IMR-90 (cell line): ENCODE data around the gene INSR. TPM values are rescaled to one million over a fixed set of nuclear protein-coding genes. Genes with fewer than 3 reads are reported as not detected.

Experiments
- ATAC-seq: fragments of 200-7000 bp; cut with Tn5 transposase; 2 replicates; pipeline ENCODE4 v1.9.1; 2020; ENCODE audit warnings: low read depth, mild to moderate bottlenecking, moderate library complexity
- BruUV-seq: library from RNA; stranded (reverse); fragments of 400-500 nt; replicated peaks from 2 replicates; lab custom pipeline; 2021; lab: Mats Ljungman, UMichigan
- CTCF ChIA-PET: fragments of 300-600 bp; formaldehyde crosslinking; extraction: SDS; loops from one replicate; lab custom pipeline; 2021; ENCODE audit warnings: antibody characterized with exemption; lab: Yijun Ruan, JAX
- POLR2A ChIA-PET: fragments of 300-600 bp; sonication (Branson Sonifier 250); formaldehyde crosslinking; loops from one replicate; lab custom pipeline; 2022; ENCODE audit warnings: antibody characterized with exemption; ENCODE audit not compliant: unreplicated experiment; lab: Charles Lee
- DNase-seq: peaks from one replicate; pipeline ENCODE4 v3.0.0; 2013
- H2AFZ ChIP-seq: replicated peaks from 2 replicates; pipeline ENCODE3; 2013; ENCODE audit warnings: low read length, mild to moderate bottlenecking; ENCODE audit not compliant: poor library complexity
- H2AK5ac ChIP-seq: 2 replicates; pipeline ENCODE4 v1.6.1; 2013; ENCODE audit warnings: low read depth, low read length, inconsistent platforms
- H2AK9ac ChIP-seq: replicated peaks from 2 replicates; pipeline ENCODE3; 2013; ENCODE audit warnings: mild to moderate bottlenecking, low read depth, low read length, moderate library complexity; ENCODE audit not compliant: poor library complexity
- H2BK120ac ChIP-seq: 2 replicates; pipeline ENCODE4 v1.6.1; 2013; ENCODE audit warnings: low read depth, low read length, inconsistent platforms
- H2BK15ac ChIP-seq: 3 replicates; pipeline ENCODE4 v1.6.1; 2013; ENCODE audit warnings: low read depth, low read length, inconsistent platforms
- H2BK20ac ChIP-seq: 2 replicates; pipeline ENCODE4 v1.6.1; 2013; ENCODE audit warnings: low read depth, mild to moderate bottlenecking, inconsistent platforms, low read length, moderate library complexity
- H2BK5ac ChIP-seq: 2 replicates; pipeline ENCODE4 v1.6.1; 2013; ENCODE audit warnings: mild to moderate bottlenecking, low read depth, low read length, inconsistent platforms; ENCODE audit not compliant: poor library complexity, severe bottlenecking
- H3K14ac ChIP-seq: replicated peaks from 2 replicates; pipeline ENCODE4 v1.6.1; 2013; ENCODE audit warnings: low read depth, low read length, inconsistent platforms
- H3K18ac ChIP-seq: 2 replicates; pipeline ENCODE4 v1.6.1; 2013; ENCODE audit warnings: low read depth, low read length, control low read depth
- H3K23ac ChIP-seq: 2 replicates; pipeline ENCODE4 v1.6.1; 2013; ENCODE audit warnings: low read depth, low read length, inconsistent platforms
- H3K27ac ChIP-seq: 2 replicates; pipeline ENCODE4 v1.5.1; 2013; ENCODE audit warnings: mild to moderate bottlenecking, control low read depth, low read length; ENCODE audit not compliant: insufficient read depth
- H3K27me3 ChIP-seq: 2 replicates; pipeline ENCODE4 v1.6.1; 2013; ENCODE audit warnings: low read length; ENCODE audit not compliant: control insufficient read depth, insufficient read depth
- H3K36me3 ChIP-seq: 2 replicates; pipeline ENCODE4 v1.6.1; 2013; ENCODE audit warnings: low read length, mixed read lengths; ENCODE audit not compliant: control insufficient read depth, insufficient read depth
- H3K4ac ChIP-seq: 2 replicates; pipeline ENCODE4 v1.6.1; 2013; ENCODE audit warnings: low read depth, low read length, inconsistent platforms
- H3K4me1 ChIP-seq: 2 replicates; pipeline ENCODE4 v1.6.1; 2013; ENCODE audit warnings: low read length, mixed read lengths; ENCODE audit not compliant: control insufficient read depth, insufficient read depth
- H3K4me2 ChIP-seq: 2 replicates; pipeline ENCODE4 v1.6.1; 2013; ENCODE audit warnings: low read depth, mild to moderate bottlenecking, control low read depth, low read length, moderate library complexity
- H3K4me3 ChIP-seq: 2 replicates; pipeline ENCODE4 v1.5.1; 2013; ENCODE audit warnings: low read depth, mild to moderate bottlenecking, control low read depth, low read length, moderate library complexity; ENCODE audit not compliant: insufficient read depth
- H3K56ac ChIP-seq: 2 replicates; pipeline ENCODE4 v1.6.1; 2013; ENCODE audit warnings: low read length, inconsistent platforms; ENCODE audit not compliant: insufficient read depth; ENCODE audit errors: extremely low read depth
- H3K79me1 ChIP-seq, 2 experiments: 2 replicates each; pipeline ENCODE4 v1.6.1; 2013; ENCODE audit warnings: low read length in 2 of 2, inconsistent platforms in 1 of 2, low read depth in 1 of 2
- H3K9ac ChIP-seq: 2 replicates; pipeline ENCODE4 v1.6.1; 2013; ENCODE audit warnings: low read depth, low read length, control low read depth
- H3K9me1 ChIP-seq: 2 replicates; pipeline ENCODE4 v1.6.1; 2013; ENCODE audit warnings: low read length, inconsistent platforms; ENCODE audit not compliant: insufficient read depth
- H3K9me3 ChIP-seq: 2 replicates; pipeline ENCODE4 v1.6.1; 2013; ENCODE audit warnings: low read length; ENCODE audit not compliant: control insufficient read depth, insufficient read depth
- H4K20me1 ChIP-seq: 2 replicates; pipeline ENCODE4 v1.6.1; 2013; ENCODE audit warnings: low read length, inconsistent platforms; ENCODE audit not compliant: insufficient read depth
- H4K5ac ChIP-seq: 2 replicates; pipeline ENCODE4 v1.6.1; 2013; ENCODE audit warnings: mild to moderate bottlenecking, low read depth, low read length, control low read depth
- H4K8ac ChIP-seq, 2 experiments: 2 replicates each; pipeline ENCODE4 v1.6.1; 2013; ENCODE audit warnings: low read depth in 2 of 2, low read length in 2 of 2, control low read depth in 1 of 2, inconsistent platforms in 1 of 2
- H4K91ac ChIP-seq: 2 replicates; pipeline ENCODE4 v1.6.1; 2013; ENCODE audit warnings: low read depth, low read length, inconsistent platforms; ENCODE audit not compliant: insufficient read depth
- BHLHE40 ChIP-seq: fragments of 150-350 bp; IDR thresholded peaks from 2 replicates; pipeline ENCODE4 v1.6.1; 2016; ENCODE audit warnings: mild to moderate bottlenecking, low read depth, low read length
- CHD1 ChIP-seq: IDR thresholded peaks from 2 replicates; pipeline ENCODE4 v1.6.1; 2012; ENCODE audit warnings: low read depth, low read length, improper control_type of control experiment
- CTCF ChIP-seq: conservative IDR thresholded peaks from 2 replicates; pipeline ENCODE4 v1.5.1; 2012; ENCODE audit warnings: mild to moderate bottlenecking, low read depth, low read length, improper control_type of control experiment
- NFE2L2 ChIP-seq: fragments of 150-350 bp; IDR thresholded peaks from 2 replicates; pipeline ENCODE4 v1.6.1; 2016; ENCODE audit warnings: low read depth, mild to moderate bottlenecking, low read length
- POLR2A ChIP-seq: IDR thresholded peaks from 2 replicates; pipeline ENCODE4 v1.6.1; 2012; ENCODE audit warnings: mild to moderate bottlenecking, low read depth, low read length
- RFX5 ChIP-seq: IDR thresholded peaks from 2 replicates; pipeline ENCODE4 v1.8.0; 2012; ENCODE audit warnings: low read depth, mild to moderate bottlenecking, low read length, moderate library complexity
- USF2 ChIP-seq: fragments of 150-350 bp; IDR thresholded peaks from 2 replicates; pipeline ENCODE4 v1.6.1; 2017; ENCODE audit warnings: mild to moderate bottlenecking, antibody characterized with exemption, low read length, low read depth
- WGBS, 2 experiments: methylation state at CpG; one replicate each; pipeline versions ENCODE4 v1.1.5 to v1.1.7; 2013; ENCODE audit warnings: missing lambda C conversion rate in 2 of 2; ENCODE audit not compliant: insufficient read length in 1 of 2; ENCODE audit errors: extremely low coverage in 2 of 2; 5-methylcytosine and 5-hydroxymethylcytosine counted together
- dilution Hi-C: fragments of 300-500 bp; cut with HindIII; formaldehyde crosslinking; loops from one replicate; pipeline ENCODE4 v1.14.3; 2018; ENCODE audit warnings: low sequenced_read_pairs; ENCODE audit not compliant: unreplicated experiment
- in situ Hi-C: fragments of 300-500 bp; cut with MboI; formaldehyde crosslinking; loops from 3 replicates; pipeline ENCODE4 v1.14.3; 2019; ENCODE audit warnings: low sequenced_read_pairs, inconsistent platforms, mixed read lengths
- intact Hi-C: fragments of 100-400 bp; cut with micrococcal nuclease; formaldehyde crosslinking; loops from 2 replicates; pipeline ENCODE4 v1.10.0; 2022
- polyA plus RNA-seq, 3 experiments: library from polyadenylated mRNA; depleted of rRNA; stranded (reverse); fragments of >200 nt; gene quantifications; 2 replicates each; pipeline ENCODE4 v1.2.3, GENCODE V29; 2012; ENCODE audit warnings: low replicate concordance in 1 of 3
- total RNA-seq: library from RNA; depleted of rRNA; stranded (reverse); fragments of >200 nt; gene quantifications from 2 replicates; pipeline ENCODE4 v1.2.3, GENCODE V29; 2012

Gene INSR
- total and polyA plus RNA-seq, 2 of the 4 experiments (the other 2 are of a cell fraction): 2.8 to 7.9 TPM

GRCh38 chr19:7294558-7295212, 471 bp upstream of the INSR start:
- ChIA-PET POLR2A (no interaction called here), CTCF (no interaction called here)
- H2AK9ac ChIP-seq: no peak overlapping the region
- H3K9me3 ChIP-seq: no peaks in the 10 kb centered on the region
- dilution Hi-C loops: no loop called here
- no peak overlapping the region for H4K91ac ChIP-seq
- peak overlapping the region in 1 of 2 experiments; percentile 50; a peak in 1 of 4 replicates for H4K8ac ChIP-seq
- H2BK15ac ChIP-seq: no peak overlapping the region
- DNase-seq (peak; percentile 16), ATAC-seq (0 out of 2 replicates have a peak, but pooled peaks have one; percentile 13)
- no peaks in the 10 kb centered on the region; the same call in 1 of the 2 replicates for H3K27me3 ChIP-seq
- H3K18ac ChIP-seq: no peak overlapping the region
- H3K79me1 ChIP-seq: peaks cover 5 to 7% of the 10 kb centered on the region in 2 experiments; a peak in 2 of 4 replicates
- no peak overlapping the region for H2BK120ac ChIP-seq
- H4K5ac ChIP-seq: no peak overlapping the region
- H2AFZ ChIP-seq: peak overlapping the region; percentile 91
- H3K4me2 ChIP-seq: peak overlapping the region; percentile 53
- no peak overlapping the region for H3K23ac ChIP-seq
- in situ Hi-C loops: loop anchor here (5.0 kb wide), 1 partner anchor 97 kb away; no protein-coding TSS in a partner anchor
- H3K4ac ChIP-seq: peak overlapping the region; percentile 22; the same call in 1 of the 2 replicates
- H3K36me3 ChIP-seq: no peaks in the 10 kb centered on the region
- H2BK20ac ChIP-seq: no peak overlapping the region
- 0 out of 2 replicates have a peak, but pooled peaks cover 6% of the 10 kb centered on the region for H3K9me1 ChIP-seq
- TF ChIP-seq NFE2L2 (no peak), USF2 (peak; percentile 40; the same call in 1 of the 2 replicates), BHLHE40 (peak; percentile 53; the same call in 1 of the 2 replicates), CTCF (peak; percentile 22; the same call in 1 of the 2 replicates), POLR2A (no peak), CHD1 (no peak), RFX5 (no peak)
- BruUV-seq: no TSS peak
- intact Hi-C loops: loop anchor here (1.0 to 2.0 kb wide), 2 partner anchors 96 to 146 kb away; no protein-coding TSS in a partner anchor
- H3K27ac ChIP-seq: no peak overlapping the region; the same call in 1 of the 2 replicates
- no peak overlapping the region for H2BK5ac ChIP-seq
- no peak overlapping the region for H3K14ac ChIP-seq
- peaks cover 3% of the 10 kb centered on the region; the same call in 1 of the 2 replicates for H3K4me1 ChIP-seq
- H3K4me3 ChIP-seq: peak overlapping the region; percentile 59
- no peaks in the 10 kb centered on the region for H4K20me1 ChIP-seq
- peak overlapping the region; percentile 57 for H3K9ac ChIP-seq
- no peak overlapping the region for H2AK5ac ChIP-seq
- 0% methylated on average over 6 of the region's 43 CpGs; no CpG with 5 or more reads in 1 of the 2 experiments for WGBS, 2 experiments
- peak overlapping the region; percentile 72; the same call in 1 of the 2 replicates for H3K56ac ChIP-seq
